Natural killer cell (primary cell): ENCODE results near the gene SPDYE17. TPM values are rescaled to one million over a fixed set of nuclear protein-coding genes. Genes with fewer than 3 reads are reported as not detected.
"Not testable (repeated sequence)": the region's sequence is repeated elsewhere in the genome, so short reads cannot be mapped to it uniquely, and the experiment has no call there.

ENCODE experiments used
- ATAC-seq, 3 donors: fragments of 150-1000 bp in 2 of 3; fragments of 200-7000 bp in 1 of 3; cut with Tn5 transposase; 1 replicate in 1 of 3; 2 replicates in 2 of 3; pipeline ENCODE4 v1.10.0; 2021; ENCODE audit warnings: mild to moderate bottlenecking in 2 of 3, moderate library complexity in 2 of 3
- DNase-seq, 2 donors: peaks; one replicate each; pipeline versions ENCODE4 v3.0.0 to v3.0.0-alpha.2; 2013 to 2021; ENCODE audit warnings: mixed read lengths in 1 of 2
- H3K27ac ChIP-seq: one replicate; pipeline ENCODE4 v1.5.1; 2013; ENCODE audit warnings: mild to moderate bottlenecking, low read length
- H3K27me3 ChIP-seq: one replicate; pipeline ENCODE4 v1.6.1; 2013; ENCODE audit warnings: low read length; ENCODE audit not compliant: control insufficient read depth, insufficient read depth
- H3K36me3 ChIP-seq: one replicate; pipeline ENCODE4 v1.6.1; 2013; ENCODE audit warnings: low read length; ENCODE audit not compliant: control insufficient read depth, insufficient read depth
- H3K4me1 ChIP-seq: one replicate; pipeline ENCODE4 v1.6.1; 2013; ENCODE audit warnings: low read length; ENCODE audit not compliant: control insufficient read depth, insufficient read depth
- H3K4me3 ChIP-seq: one replicate; pipeline ENCODE4 v1.5.1; 2013; ENCODE audit warnings: low read length
- H3K9me3 ChIP-seq: one replicate; pipeline ENCODE4 v1.6.1; 2013; ENCODE audit warnings: low read length; ENCODE audit not compliant: control insufficient read depth, insufficient read depth
- H3K27ac Mint-ChIP-seq, 2 donors: one replicate each; pipeline ENCODE4 v1.8.0; 2022; ENCODE audit warnings: mild to moderate bottlenecking in 2 of 2, mixed read lengths in 2 of 2, moderate library complexity in 1 of 2
- H3K27me3 Mint-ChIP-seq, 2 donors: one replicate each; pipeline ENCODE4 v1.8.0; 2022; ENCODE audit warnings: low read depth in 2 of 2, mixed read lengths in 2 of 2
- H3K36me3 Mint-ChIP-seq: one replicate; pipeline ENCODE4 v1.8.0; 2022; ENCODE audit warnings: mixed read lengths
- H3K4me1 Mint-ChIP-seq, 2 donors: one replicate each; pipeline ENCODE4 v1.8.0; 2022; ENCODE audit warnings: mixed read lengths in 2 of 2
- H3K4me3 Mint-ChIP-seq: one replicate; pipeline ENCODE4 v1.8.0; 2022; ENCODE audit warnings: mild to moderate bottlenecking, moderate library complexity, mixed read lengths
- H3K9me3 Mint-ChIP-seq, 2 donors: one replicate each; pipeline ENCODE4 v1.8.0; 2022; ENCODE audit warnings: mixed read lengths in 2 of 2
- WGBS: methylation state at CpG from one replicate; pipeline ENCODE4 v1.1.7; 2013; ENCODE audit warnings: missing lambda C conversion rate; ENCODE audit not compliant: insufficient coverage; 5-methylcytosine and 5-hydroxymethylcytosine counted together
- intact Hi-C: fragments of 100-400 bp; cut with micrococcal nuclease; formaldehyde crosslinking; loops from one replicate; pipeline ENCODE4 v1.14.2; 2022
- total RNA-seq, 4 donors: library from RNA; stranded (reverse); fragments of 120-200 nt in 1 of 4; gene quantifications; one replicate each; pipeline versions ENCODE4 v1.2.3 to v1.2.4, GENCODE V29; 2013 to 2022

The SPDYE17 gene
- not detected for total RNA-seq
- total RNA-seq (2013) = not detected

GRCh38 chr7:77032261-77032660, at the start of gene SPDYE17:
Gene SPDYE17 (minus strand): TSS chr7:77032361. CDS start chr7:77030570, 1,791 bp downstream.
- no CpG with 5 or more reads among the region's 8 CpGs for WGBS
- ATAC-seq, H3K4me3 Mint-ChIP-seq, H3K9me3 Mint-ChIP-seq, H3K9me3 ChIP-seq, H3K36me3 Mint-ChIP-seq, H3K4me1 ChIP-seq, H3K27me3 ChIP-seq, intact Hi-C loops, H3K4me1 Mint-ChIP-seq, H3K27ac ChIP-seq, DNase-seq, H3K27me3 Mint-ChIP-seq, H3K36me3 ChIP-seq, H3K27ac Mint-ChIP-seq, H3K4me3 ChIP-seq: not testable (repeated sequence)

DNA sequence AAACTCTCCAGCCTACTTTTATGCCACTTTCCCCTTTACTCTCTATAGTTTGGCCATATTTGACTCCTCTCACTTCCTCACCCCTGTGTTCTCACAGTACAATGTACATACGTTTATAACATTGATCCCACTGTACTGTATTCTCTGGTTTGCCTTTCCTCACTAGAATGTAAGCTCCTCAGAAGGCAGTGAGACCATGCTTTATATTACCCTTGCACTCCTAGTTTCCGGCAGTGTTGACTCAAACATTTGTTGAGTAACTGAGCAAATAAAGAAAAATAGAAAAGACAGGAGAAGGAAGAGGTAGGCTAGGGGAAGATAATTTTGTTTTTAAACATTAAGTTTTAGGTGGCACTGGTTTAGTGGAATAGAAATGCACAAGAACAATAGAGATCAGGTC, 48.1 kb upstream of the SPDYE17 start:
- H3K4me1 Mint-ChIP-seq, H3K27me3 Mint-ChIP-seq, H3K36me3 Mint-ChIP-seq, H3K27ac ChIP-seq, intact Hi-C loops, H3K9me3 ChIP-seq, H3K27me3 ChIP-seq, H3K4me1 ChIP-seq, DNase-seq, H3K4me3 ChIP-seq, H3K9me3 Mint-ChIP-seq, ATAC-seq, H3K4me3 Mint-ChIP-seq, H3K27ac Mint-ChIP-seq, H3K36me3 ChIP-seq: not testable (repeated sequence)
- no CpG with 5 or more reads among the region's 2 CpGs for WGBS

- H3K27ac ChIP-seq, H3K4me3 Mint-ChIP-seq, H3K4me1 Mint-ChIP-seq, H3K36me3 ChIP-seq, H3K9me3 ChIP-seq, H3K27ac Mint-ChIP-seq, ATAC-seq, intact Hi-C loops, H3K27me3 ChIP-seq, H3K4me1 ChIP-seq, DNase-seq, H3K36me3 Mint-ChIP-seq, H3K9me3 Mint-ChIP-seq, H3K4me3 ChIP-seq, H3K27me3 Mint-ChIP-seq: not testable (repeated sequence)
- WGBS = no CpG with 5 or more reads among the region's 5 CpGs
These were observed 47.5 kb upstream of the SPDYE17 start for GRCh38 chr7:77079624-77080023.

GRCh38 chr7:77079112-77079511, 47.0 kb upstream of the SPDYE17 start:
- H3K27me3 ChIP-seq, H3K27ac ChIP-seq, H3K27me3 Mint-ChIP-seq, H3K4me1 Mint-ChIP-seq, H3K4me3 ChIP-seq, H3K36me3 Mint-ChIP-seq, ATAC-seq, H3K9me3 ChIP-seq, H3K27ac Mint-ChIP-seq, H3K9me3 Mint-ChIP-seq, H3K4me1 ChIP-seq, DNase-seq, intact Hi-C loops, H3K4me3 Mint-ChIP-seq, H3K36me3 ChIP-seq: not testable (repeated sequence)

DNA sequence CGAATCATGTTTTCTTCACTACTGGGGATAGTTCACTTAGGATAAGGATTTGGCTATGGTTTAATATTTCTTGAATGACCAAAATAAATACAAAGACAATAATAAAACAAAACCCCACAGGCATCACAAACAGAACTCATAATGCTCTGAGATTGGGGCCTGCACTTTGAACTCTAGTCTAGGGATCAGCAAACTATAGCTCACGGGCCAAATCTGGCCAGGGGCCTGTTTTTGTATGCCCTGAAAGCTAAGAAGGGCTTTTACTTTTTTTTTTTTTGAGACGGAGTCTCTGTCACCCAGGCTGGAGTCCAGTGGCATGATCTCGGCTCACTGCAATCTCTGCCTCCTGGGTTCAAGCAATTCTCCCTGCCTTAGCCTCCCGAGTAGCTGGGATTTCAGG, 44.9 kb upstream of the SPDYE17 start:
- ATAC-seq, H3K27me3 Mint-ChIP-seq, H3K27ac Mint-ChIP-seq, H3K27me3 ChIP-seq, DNase-seq, H3K36me3 ChIP-seq, H3K9me3 ChIP-seq, H3K4me1 Mint-ChIP-seq, H3K4me3 ChIP-seq, H3K4me1 ChIP-seq, H3K36me3 Mint-ChIP-seq, H3K27ac ChIP-seq, intact Hi-C loops, H3K9me3 Mint-ChIP-seq, H3K4me3 Mint-ChIP-seq: not testable (repeated sequence)
- no CpG with 5 or more reads among the region's 5 CpGs for WGBS

DNA sequence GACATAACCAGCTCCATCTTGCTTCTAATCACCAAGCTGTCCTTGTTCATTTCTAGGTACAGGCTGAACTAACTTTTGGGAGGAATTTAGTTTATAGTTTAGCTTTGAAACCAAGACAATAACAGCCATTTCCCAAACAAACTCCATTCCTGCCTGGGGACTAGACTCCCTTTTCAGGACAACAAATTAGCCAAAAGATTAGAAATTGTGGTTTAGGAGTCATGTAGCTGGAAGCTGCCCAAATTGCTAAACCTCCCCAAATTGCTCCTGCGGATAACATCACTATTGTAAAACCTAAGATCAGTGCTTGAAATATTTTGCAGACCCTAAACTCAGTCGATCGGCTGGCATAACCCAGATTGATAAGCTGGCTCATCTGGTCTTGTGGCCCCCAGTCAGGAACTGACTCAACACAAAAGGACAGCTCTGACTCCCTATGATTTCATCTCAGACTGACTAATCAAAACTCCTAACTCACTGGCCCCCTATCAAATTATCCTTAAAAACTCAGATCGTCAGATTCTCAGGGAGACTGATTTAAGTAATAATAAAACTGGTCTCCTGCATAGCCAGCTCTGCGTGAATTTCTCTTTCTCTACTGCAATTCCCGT, 42.7 kb upstream of the SPDYE17 start:
- H3K9me3 ChIP-seq, H3K4me3 Mint-ChIP-seq, H3K36me3 Mint-ChIP-seq, H3K9me3 Mint-ChIP-seq, H3K36me3 ChIP-seq, ATAC-seq, H3K27me3 ChIP-seq, H3K27me3 Mint-ChIP-seq, intact Hi-C loops, H3K27ac Mint-ChIP-seq, DNase-seq, H3K27ac ChIP-seq, H3K4me3 ChIP-seq, H3K4me1 ChIP-seq: not testable (repeated sequence)
- H3K4me1 Mint-ChIP-seq = peaks cover 0 to 11% of the 10 kb centered on the region in 2 donors
- WGBS = no CpG with 5 or more reads among the region's 6 CpGs

DNA sequence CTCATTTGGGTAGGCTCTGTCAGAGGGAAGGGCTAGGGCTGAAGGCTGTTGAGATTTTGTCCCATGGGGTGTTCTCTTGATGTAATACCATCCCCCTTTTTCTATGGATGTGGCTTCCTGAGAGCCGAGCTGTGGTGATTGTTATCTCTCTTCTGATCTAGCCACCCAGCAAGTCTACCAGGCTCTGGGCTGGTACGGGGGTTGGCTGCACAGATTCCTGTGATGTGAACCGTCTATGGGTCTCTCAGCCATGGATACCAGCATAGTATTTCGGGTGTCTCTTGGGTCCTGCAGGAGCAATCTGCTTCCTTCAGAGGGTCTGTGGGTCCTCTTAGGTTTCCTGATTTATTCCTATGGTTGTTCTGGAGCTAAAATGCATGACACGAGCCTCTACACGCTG, 38.9 kb upstream of the SPDYE17 start:
- peaks cover 6 to 11% of the 10 kb centered on the region in 2 donors for H3K4me1 Mint-ChIP-seq
- intact Hi-C loops, H3K27ac Mint-ChIP-seq: not testable (repeated sequence)

GRCh38 chr7:77065869-77066268, 33.7 kb upstream of the SPDYE17 start:
- H3K36me3 ChIP-seq, H3K4me1 Mint-ChIP-seq, intact Hi-C loops, H3K27ac ChIP-seq, H3K27me3 Mint-ChIP-seq, H3K27ac Mint-ChIP-seq, H3K4me3 ChIP-seq, ATAC-seq, H3K9me3 Mint-ChIP-seq, H3K36me3 Mint-ChIP-seq, H3K27me3 ChIP-seq, H3K4me3 Mint-ChIP-seq, H3K9me3 ChIP-seq, H3K4me1 ChIP-seq, DNase-seq: not testable (repeated sequence)
- 85% methylated on average over 5 of the region's 7 CpGs for WGBS

More for the DNA sequence above, 38.9 kb upstream of the SPDYE17 start:
- not testable (repeated sequence) for H3K36me3 Mint-ChIP-seq, H3K4me3 Mint-ChIP-seq, H3K9me3 Mint-ChIP-seq, H3K27me3 Mint-ChIP-seq, H3K4me3 ChIP-seq, H3K27ac ChIP-seq, DNase-seq, ATAC-seq, H3K4me1 ChIP-seq, H3K27me3 ChIP-seq, H3K9me3 ChIP-seq, H3K36me3 ChIP-seq
- WGBS = 97% methylated on average over 5 of the region's 6 CpGs
